ENCODE measurements around the gene SLC35E2B. TPM values are rescaled to one million over a fixed set of nuclear protein-coding genes. Genes with fewer than 3 reads are reported as not detected.
"Not testable (repeated sequence)": the region's sequence is repeated elsewhere in the genome, so short reads cannot be mapped to it uniquely, and the experiment has no call there.

The SLC35E2B gene
- total RNA-seq, 1 donor from 2014 or later, result 42.8 TPM

GRCh38 chr1:1675218-1675617 lies 17.4 kb downstream of the SLC35E2B start:
- DNase-seq (ENCODE audit: low spot score), result not testable (repeated sequence)

- not testable (repeated sequence) for DNase-seq (ENCODE audit: low spot score)
Measured at GRCh38 chr1:1674806-1675205, 17.8 kb downstream of the SLC35E2B start.

- no peak for DNase-seq (ENCODE audit: low spot score)
Measured at GRCh38 chr1:1672181-1672965, 20.2 kb downstream of the SLC35E2B start.

GRCh38 chr1:1671365-1672119 lies 21.1 kb downstream of the SLC35E2B start:
- DNase-seq (ENCODE audit: low spot score), result no peak

GRCh38 chr1:1670866-1671265 lies 21.7 kb downstream of the SLC35E2B start:
- no peak for DNase-seq (ENCODE audit: low spot score)

- no peak for DNase-seq (ENCODE audit: low spot score)
Measured at GRCh38 chr1:1669468-1670440, 22.8 kb downstream of the SLC35E2B start.

GRCh38 chr1:1666526-1666925 lies 26.1 kb downstream of the SLC35E2B start:
- DNase-seq (ENCODE audit: low spot score), result no peak

- no peak for DNase-seq (ENCODE audit: low spot score)
Measured at GRCh38 chr1:1665815-1666251, 26.8 kb downstream of the SLC35E2B start.

- DNase-seq (ENCODE audit: low spot score), result no peak
Measured at GRCh38 chr1:1664941-1665814, 27.4 kb downstream of the SLC35E2B start.

- DNase-seq (ENCODE audit: low spot score), result not testable (repeated sequence)
Measured at GRCh38 chr1:1664318-1664717, 28.3 kb downstream of the SLC35E2B start.

GRCh38 chr1:1662830-1663560 lies 29.6 kb downstream of the SLC35E2B start:
- not testable (repeated sequence) for DNase-seq (ENCODE audit: low spot score)

GRCh38 chr1:1662392-1662791 lies 30.2 kb downstream of the SLC35E2B start:
- not testable (repeated sequence) for DNase-seq (ENCODE audit: low spot score)

- DNase-seq (ENCODE audit: low spot score), result peak; percentile 93
Measured at GRCh38 chr1:1658583-1659549, 33.7 kb downstream of the SLC35E2B start, which contains the start of gene CDK11B. CDK11B (minus strand) TSS chr1:1659004; CDS start chr1:1657485, 1,519 bp downstream.

GRCh38 chr1:1648265-1648664 lies 44.3 kb downstream of the SLC35E2B start:
- not testable (repeated sequence) for DNase-seq (ENCODE audit: low spot score)

- DNase-seq (ENCODE audit: low spot score), result not testable (repeated sequence)
Measured at GRCh38 chr1:1647567-1648241, 44.9 kb downstream of the SLC35E2B start.

GRCh38 chr1:1646326-1646725 lies 46.3 kb downstream of the SLC35E2B start:
- DNase-seq (ENCODE audit: low spot score), result not testable (repeated sequence)

- not testable (repeated sequence) for DNase-seq (ENCODE audit: low spot score)
Measured at GRCh38 chr1:1640711-1641461, 51.7 kb downstream of the SLC35E2B start.
